Measurements from ENCODE around the gene TLR6.

The TLR6 gene

DNA sequence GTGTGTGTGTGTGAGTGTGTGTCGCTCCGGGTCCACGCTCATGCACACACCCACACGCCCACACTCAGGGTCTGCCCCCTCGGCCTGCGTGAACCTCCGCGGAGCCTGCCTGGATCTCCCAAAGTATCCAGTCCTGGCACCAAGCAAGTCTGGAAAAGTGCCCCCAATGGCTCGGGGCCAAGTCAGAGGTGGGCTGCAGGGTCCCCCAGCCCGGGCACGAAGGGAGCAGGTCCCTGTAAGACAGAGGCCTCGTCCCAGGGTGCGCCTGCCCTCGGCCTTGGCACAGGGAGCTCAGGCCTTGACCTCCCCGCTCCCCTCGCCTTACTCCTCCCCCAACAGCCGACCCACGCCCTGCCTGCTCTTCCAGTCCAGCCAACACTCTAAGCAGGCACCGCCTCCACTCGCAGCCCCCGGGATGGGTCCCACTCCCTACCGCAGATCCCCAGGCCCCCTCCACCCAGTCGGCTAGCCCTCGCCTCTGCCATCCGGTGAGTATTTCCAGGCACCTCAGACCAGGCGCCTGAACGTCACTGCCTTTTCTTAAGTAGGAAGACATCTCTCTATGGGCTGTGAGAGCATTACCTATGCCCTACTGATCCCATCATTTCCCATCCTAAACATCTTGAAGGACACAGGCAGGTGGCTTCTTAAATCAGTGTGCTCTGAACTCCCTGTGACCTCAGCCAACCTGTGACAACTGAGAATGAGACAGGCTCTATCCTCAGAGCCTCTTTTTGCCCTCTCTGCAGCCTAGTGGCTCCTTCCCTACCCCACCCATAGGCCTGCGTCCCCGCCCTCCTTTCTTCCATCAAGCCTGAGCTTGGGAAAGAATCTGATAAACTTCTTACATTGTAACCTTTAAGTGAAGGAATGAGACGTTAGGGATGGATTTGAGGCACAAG lies 11.7 kb upstream of the TLR6 start:
- DNase-seq (ENCODE audit: low read depth in 2 of 2): no peak

DNA sequence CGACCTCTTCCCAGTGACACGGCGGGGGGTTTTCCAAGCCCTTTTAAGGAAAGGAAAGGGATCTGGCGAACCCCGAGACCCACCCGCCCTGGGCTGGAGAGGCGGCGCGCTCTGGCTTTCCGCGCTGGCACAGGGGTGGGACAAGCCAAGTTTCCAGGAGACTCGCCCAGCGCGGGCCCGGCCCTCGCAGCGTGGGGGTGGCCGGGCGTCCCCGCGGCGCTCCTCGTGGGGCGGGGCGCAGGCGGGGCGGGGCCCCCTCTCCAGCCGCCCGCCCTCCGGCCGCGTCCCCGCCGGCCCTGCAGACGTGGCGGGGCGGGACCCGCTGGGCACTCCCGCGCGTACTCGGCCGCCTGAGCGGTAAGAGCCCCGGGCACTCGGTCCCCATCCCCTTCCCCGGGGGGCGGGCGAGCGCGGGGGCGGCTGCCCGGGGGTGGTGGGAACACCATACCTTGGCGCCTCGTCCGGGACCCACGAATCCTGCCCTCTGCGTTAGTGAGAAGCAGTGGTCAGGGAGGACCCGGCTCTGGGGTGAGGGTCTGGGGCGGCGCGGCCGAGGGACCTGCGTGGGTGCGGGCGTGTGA lies 11.0 kb upstream of the TLR6 start, which contains the start of gene FAM114A1:
Gene FAM114A1, plus strand, starts transcription at position 329 of the 581 bp plus-strand sequence. CDS start 10,273 bp downstream, outside the sequence.
- peak in 1 of 2 donors; percentile 8 for DNase-seq (ENCODE audit: low read depth in 2 of 2)

GRCh38 chr4:38866973-38867477 lies 10.4 kb upstream of the TLR6 start:
- no peak for DNase-seq (ENCODE audit: low read depth in 2 of 2)

GRCh38 chr4:38865445-38865844 lies 8.8 kb upstream of the TLR6 start:
- no peak for DNase-seq (ENCODE audit: low read depth in 2 of 2)

GRCh38 chr4:38861791-38862190 lies 5.2 kb upstream of the TLR6 start:
- no peak for DNase-seq (ENCODE audit: low read depth in 2 of 2)

DNA sequence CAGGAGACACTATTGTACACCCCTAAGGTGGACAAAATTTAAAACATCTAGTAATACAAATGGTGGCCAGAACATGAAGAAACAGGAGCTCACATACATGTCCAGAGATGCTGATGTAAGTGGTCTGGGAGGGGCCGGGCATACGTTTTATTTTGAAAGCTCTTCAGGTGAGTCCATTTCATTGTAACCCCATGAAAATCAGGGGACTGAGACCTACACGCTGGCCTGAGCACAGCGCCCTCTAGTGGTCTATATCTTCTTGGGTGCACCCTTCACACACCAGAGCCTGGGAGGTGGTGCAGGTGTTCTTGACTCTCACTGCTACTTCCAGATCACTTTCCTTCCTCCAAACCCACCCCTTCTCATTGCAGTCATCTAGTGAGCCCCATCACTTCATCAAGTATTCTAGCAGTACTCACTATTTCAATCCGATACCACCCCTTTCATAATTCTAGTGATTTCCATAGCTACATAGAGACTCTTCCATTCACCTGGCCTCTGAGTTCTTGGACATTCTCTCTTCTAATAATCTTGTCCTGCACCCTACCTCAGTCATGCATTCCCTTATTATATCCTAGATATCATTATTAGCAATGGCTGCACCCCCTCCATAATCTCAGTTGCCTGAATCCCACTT lies 4.3 kb upstream of the TLR6 start:
- DNase-seq (ENCODE audit: low read depth in 2 of 2): peak in 1 of 2 donors; percentile 41

DNA sequence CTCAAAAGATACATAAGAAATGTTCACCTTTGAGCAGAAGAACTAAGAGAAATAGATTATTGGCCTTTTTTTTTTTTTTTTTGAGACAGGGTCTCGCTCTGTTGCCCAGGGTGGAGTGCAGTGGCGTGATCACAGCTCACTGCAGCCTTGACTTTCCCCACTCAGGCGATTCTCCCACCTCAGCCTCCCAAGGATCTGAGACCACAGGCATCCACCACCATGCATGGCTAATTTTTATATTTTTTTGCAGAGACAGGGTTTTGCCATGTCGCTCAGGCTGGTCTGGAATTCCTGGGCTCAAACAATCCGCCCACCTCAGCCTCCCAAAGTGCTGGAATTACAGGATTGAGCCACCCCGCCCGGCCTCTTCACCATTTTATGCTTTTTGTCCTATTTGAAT lies 2.9 kb upstream of the TLR6 start:
- DNase-seq (ENCODE audit: low read depth in 2 of 2): no peak

DNA sequence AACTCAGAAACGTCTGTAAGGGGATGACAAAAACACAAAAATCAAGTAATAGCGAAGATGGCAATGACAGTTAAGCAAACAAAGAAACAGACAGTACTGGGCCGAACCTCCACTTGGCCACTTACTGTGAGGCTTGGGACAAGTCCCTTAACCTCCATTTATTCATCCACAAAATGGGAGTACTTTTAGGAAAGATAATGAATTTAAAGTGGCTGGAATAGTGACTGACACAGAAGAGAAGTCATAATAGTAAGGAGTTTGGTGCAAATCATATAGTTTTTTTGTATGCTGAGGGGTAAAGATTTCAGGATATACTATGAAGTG lies 1.4 kb upstream of the TLR6 start:
- no peak for DNase-seq (ENCODE audit: low read depth in 2 of 2)

- no peak for DNase-seq (ENCODE audit: low read depth in 2 of 2)
Measured at GRCh38 chr4:38857354-38858096, 908 bp upstream of the TLR6 start.

- DNase-seq (ENCODE audit: low read depth in 2 of 2): no peak
Measured at GRCh38 chr4:38856046-38856445, 571 bp downstream of the TLR6 start.

DNA sequence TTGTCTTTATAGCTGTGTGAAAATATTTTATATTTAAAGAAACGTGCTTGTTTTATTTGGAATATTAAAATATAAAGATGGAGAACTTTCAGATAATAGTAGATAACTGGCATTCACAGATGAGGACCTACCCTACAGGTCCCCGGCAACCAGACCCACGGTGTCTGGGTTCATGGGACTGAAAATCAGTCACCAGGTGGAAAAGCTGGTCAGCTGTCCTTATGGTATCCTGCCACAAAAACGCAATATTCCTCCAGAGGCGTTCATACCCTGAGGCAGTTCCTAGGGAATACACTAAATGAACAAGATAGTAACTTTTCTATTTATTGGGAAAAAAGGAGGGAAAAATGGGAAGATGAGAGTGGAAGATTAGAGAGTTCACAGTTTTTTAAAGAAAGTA lies 1.2 kb downstream of the TLR6 start:
- DNase-seq (ENCODE audit: low read depth in 2 of 2): no peak

DNA sequence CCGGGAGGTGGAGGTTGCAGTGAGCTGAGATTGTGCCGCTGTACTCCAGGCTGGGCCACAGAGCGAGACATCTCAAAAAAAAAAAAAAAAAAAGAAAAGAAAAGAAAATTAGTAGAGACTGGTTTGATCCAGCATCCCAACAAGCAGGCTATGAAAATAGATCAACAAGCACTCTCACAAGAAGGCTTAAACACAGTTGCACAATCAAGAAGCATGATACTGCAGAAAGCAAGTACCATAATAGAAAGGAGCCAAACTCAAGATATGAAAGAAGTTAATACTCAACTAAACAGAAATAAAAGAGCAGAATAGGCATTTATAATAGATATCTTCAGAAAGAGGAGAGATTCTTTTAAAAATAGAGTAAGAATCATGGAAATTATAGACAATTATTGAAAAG lies 10.6 kb downstream of the TLR6 start:
- no peak for DNase-seq (ENCODE audit: low read depth in 2 of 2)

DNA sequence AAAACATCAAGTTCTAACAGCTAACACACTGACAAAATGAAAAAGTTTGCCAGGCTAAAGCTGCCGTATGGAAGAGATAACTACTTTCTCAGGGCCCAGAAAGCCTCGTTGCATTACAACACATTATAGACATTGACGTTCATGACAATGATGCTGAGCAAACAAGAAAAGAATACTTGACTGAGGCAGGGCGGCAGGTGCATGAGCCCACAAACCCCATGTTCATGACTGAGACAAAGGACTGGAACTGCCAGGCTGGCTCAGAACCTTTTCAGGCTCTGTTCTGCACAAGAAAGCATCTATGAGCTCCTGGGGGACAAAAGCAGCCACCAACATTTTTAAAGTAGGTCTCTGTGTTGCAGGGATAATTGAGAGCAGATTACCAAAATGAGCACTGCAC lies 13.6 kb downstream of the TLR6 start:
- DNase-seq (ENCODE audit: low read depth in 2 of 2): no peak

DNA sequence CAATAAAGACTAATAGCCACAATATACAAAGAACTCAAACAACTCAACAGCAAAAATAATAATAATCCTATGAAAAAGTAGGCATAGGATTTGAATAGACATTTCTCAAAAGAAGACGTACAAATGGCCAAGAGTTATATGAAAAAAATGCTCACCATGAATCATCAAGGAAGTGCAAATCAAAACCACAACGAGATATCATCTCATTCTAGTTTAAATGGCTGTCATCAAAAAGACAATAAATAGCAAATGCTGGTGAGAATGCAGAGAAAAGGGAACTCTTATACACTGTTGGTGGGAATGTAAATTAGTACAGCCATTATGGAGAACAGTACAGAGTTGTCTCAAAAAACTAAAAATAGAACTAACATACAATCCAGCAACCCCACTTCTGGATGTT lies 18.8 kb downstream of the TLR6 start:
- no peak for DNase-seq (ENCODE audit: low read depth in 2 of 2)

GRCh38 chr4:38837334-38837733 lies 19.3 kb downstream of the TLR6 start:
- DNase-seq (ENCODE audit: low read depth in 2 of 2): no peak

- no peak for DNase-seq (ENCODE audit: low read depth in 2 of 2)
Measured at GRCh38 chr4:38834570-38834969, 22.0 kb downstream of the TLR6 start.

- no peak for DNase-seq (ENCODE audit: low read depth in 2 of 2)
Measured at GRCh38 chr4:38832624-38833528, 23.7 kb downstream of the TLR6 start.

GRCh38 chr4:38832206-38832605 lies 24.4 kb downstream of the TLR6 start:
- no peak for DNase-seq (ENCODE audit: low read depth in 2 of 2)

DNA sequence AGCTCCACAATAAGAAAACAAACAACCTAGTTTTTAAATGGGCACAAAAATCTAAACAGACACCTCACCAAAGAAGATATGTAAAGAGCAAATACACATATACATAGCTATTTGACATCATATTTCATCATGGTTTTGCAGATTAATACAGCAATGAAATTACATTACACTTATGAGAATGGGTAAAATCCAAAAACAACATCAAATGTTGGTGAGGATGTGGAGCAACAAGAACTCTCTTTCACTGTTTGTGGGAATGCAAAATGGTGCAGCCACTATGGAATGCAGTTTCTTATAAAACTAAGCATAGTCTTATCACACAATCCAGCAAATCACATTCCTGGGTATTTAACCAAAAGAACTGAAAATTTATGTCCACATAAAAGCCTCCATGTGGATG lies 25.0 kb downstream of the TLR6 start:
- DNase-seq (ENCODE audit: low read depth in 2 of 2): no peak

- DNase-seq (ENCODE audit: low read depth in 2 of 2): no peak
Measured at GRCh38 chr4:38829237-38829636, 27.4 kb downstream of the TLR6 start.

- DNase-seq (ENCODE audit: low read depth in 2 of 2): no peak
Measured at GRCh38 chr4:38823766-38824165, 32.9 kb downstream of the TLR6 start.
